PFSK-1 (cell line): ENCODE measurements around the gene SMAD2.

Experiments used
- FOXP2 ChIP-seq: optimal IDR thresholded peaks from 2 replicates; pipeline ENCODE3; 2011; ENCODE audit warnings: borderline replicate concordance, control low read depth, inconsistent platforms; ENCODE audit not compliant: insufficient read depth; ENCODE audit errors: extremely low read length, extremely low read depth
- POLR2AphosphoS5 ChIP-seq: IDR thresholded peaks from 2 replicates; pipeline ENCODE4 v1.6.1; 2012; ENCODE audit warnings: low read depth, mild to moderate bottlenecking, control low read depth, low read length, moderate library complexity
- SIN3A ChIP-seq: IDR thresholded peaks from 2 replicates; pipeline ENCODE4 v1.6.1; 2012; ENCODE audit warnings: mild to moderate bottlenecking, low read length, moderate library complexity, borderline replicate concordance; ENCODE audit not compliant: insufficient read depth
- TAF1 ChIP-seq: IDR thresholded peaks from 2 replicates; pipeline ENCODE4 v1.6.1; 2012; ENCODE audit warnings: low read length, control low read depth, borderline replicate concordance; ENCODE audit not compliant: insufficient read depth
- TF ChIP-seq, protein P1 (sequence below), 2 experiments: IDR thresholded peaks; 2 replicates each; pipeline versions ENCODE4 v1.6.1 to v1.8.0; 2011 to 2012; ENCODE audit warnings: low read depth in 2 of 2, low read length in 2 of 2, control low read depth in 1 of 2, inconsistent platforms in 1 of 2, mild to moderate bottlenecking in 1 of 2, moderate library complexity in 1 of 2; ENCODE audit not compliant: insufficient read depth in 1 of 2

The SMAD2 gene

DNA sequence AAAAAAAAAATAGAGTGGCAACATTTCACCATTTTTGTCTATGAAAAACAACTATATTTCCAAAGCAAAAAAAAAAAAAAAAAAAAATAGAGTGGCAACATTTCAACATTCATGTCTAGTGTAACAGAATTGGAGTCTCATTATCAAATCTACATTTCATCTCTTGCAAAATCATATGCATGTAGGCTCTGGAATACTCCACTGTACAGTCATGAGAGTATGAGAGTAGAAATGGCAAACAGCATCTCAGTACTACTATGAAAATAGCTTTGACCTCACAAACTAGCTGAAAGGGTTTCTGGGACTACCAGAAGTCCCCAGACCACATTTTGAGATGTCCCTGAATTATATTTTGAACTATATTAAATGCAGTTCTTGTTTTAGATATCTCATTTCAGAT, 82.8 kb downstream of the SMAD2 start:
- TF ChIP-seq, protein P1, sequence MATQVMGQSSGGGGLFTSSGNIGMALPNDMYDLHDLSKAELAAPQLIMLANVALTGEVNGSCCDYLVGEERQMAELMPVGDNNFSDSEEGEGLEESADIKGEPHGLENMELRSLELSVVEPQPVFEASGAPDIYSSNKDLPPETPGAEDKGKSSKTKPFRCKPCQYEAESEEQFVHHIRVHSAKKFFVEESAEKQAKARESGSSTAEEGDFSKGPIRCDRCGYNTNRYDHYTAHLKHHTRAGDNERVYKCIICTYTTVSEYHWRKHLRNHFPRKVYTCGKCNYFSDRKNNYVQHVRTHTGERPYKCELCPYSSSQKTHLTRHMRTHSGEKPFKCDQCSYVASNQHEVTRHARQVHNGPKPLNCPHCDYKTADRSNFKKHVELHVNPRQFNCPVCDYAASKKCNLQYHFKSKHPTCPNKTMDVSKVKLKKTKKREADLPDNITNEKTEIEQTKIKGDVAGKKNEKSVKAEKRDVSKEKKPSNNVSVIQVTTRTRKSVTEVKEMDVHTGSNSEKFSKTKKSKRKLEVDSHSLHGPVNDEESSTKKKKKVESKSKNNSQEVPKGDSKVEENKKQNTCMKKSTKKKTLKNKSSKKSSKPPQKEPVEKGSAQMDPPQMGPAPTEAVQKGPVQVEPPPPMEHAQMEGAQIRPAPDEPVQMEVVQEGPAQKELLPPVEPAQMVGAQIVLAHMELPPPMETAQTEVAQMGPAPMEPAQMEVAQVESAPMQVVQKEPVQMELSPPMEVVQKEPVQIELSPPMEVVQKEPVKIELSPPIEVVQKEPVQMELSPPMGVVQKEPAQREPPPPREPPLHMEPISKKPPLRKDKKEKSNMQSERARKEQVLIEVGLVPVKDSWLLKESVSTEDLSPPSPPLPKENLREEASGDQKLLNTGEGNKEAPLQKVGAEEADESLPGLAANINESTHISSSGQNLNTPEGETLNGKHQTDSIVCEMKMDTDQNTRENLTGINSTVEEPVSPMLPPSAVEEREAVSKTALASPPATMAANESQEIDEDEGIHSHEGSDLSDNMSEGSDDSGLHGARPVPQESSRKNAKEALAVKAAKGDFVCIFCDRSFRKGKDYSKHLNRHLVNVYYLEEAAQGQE (IDR thresholded peaks at IDR 0.05; ENCODE audit: insufficient read depth in 1 of 2, low read depth in 2 of 2, low read length in 2 of 2), result no peak
- no peak for TF ChIP-seq FOXP2
- TF ChIP-seq POLR2AphosphoS5, result no peak
- no peak for TF ChIP-seq SIN3A
- no peak for TF ChIP-seq TAF1

DNA sequence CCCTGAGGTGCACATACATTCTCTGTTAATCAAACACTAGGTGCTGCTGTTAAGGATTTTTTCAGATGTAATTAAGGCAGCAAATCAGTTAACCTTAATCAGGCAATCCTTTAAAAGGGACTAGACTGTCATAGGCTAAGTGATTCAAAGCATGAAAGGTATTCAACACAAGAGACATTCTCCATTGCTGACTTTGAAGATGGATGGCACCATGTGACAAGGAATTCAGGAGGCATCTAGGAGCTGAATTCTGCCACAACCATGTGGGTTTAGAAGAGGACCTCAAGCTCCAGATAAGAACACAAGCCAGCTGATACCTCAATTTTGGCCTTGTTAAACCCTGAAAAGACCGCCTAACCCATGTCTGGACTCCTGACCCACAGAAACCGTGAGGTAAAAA, 84.0 kb downstream of the SMAD2 start:
- TF ChIP-seq SIN3A (no peak), FOXP2 (no peak), POLR2AphosphoS5 (no peak), TAF1 (no peak)
- TF ChIP-seq, protein P1 (IDR thresholded peaks at IDR 0.05; ENCODE audit: insufficient read depth in 1 of 2, low read depth in 2 of 2, low read length in 2 of 2), result no peak

DNA sequence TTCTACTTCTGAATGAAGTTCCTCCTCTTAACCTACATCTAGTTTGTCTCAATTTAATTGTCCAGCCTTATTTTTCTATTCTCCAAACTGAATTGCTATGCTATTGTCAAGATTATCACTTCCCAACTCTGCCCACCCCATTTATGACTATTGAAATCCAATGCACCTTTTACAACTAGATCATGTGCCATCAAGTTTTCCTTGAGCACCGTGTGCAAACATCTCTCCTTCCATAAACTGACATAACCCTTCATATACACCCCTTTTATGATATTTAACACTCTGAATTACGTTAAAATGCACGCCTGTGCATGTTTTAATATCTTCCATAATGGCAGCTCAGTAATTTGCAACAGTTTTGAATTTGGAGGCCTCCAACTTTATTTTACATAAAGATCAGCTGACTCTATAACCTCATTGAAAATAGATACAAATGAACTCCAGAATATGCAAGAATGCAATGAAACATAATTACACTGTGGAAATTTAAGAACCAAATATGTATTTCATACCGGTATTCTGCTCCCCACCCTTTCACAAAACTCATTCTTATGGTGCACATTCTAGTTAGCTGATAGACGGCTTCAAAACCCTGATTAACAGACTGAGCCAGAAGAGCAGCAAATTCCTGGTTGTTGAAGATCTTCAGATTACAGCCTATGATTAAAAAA, 85.5 kb downstream of the SMAD2 start:
- TF ChIP-seq FOXP2, result no peak
- no peak for TF ChIP-seq TAF1
- TF ChIP-seq SIN3A, result no peak
- TF ChIP-seq, protein P1 (IDR thresholded peaks at IDR 0.05; ENCODE audit: insufficient read depth in 1 of 2, low read depth in 2 of 2, low read length in 2 of 2), result no peak
- TF ChIP-seq POLR2AphosphoS5, result no peak

DNA sequence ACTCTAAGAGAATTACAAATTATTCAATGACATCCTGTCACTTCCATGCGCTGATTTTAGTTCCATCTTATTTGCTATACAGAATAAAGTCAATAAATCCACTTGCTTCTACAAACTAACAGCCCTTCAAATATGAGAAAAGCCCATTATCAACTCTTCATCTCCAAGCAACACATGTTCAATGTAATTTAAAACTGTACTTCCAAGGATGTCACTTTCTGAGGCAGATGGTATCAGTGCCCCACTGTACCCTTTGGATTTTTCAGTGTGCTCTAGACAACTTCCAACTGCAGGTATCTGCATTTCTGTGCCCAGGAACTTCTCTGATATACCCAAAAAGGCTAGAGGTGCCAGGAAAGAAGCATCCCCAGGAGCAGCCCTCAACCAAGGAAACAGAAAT, 87.6 kb downstream of the SMAD2 start:
- TF ChIP-seq SIN3A (no peak), FOXP2 (no peak), POLR2AphosphoS5 (no peak), TAF1 (no peak)
- TF ChIP-seq, protein P1 (IDR thresholded peaks at IDR 0.05; ENCODE audit: insufficient read depth in 1 of 2, low read depth in 2 of 2, low read length in 2 of 2), result no peak

DNA sequence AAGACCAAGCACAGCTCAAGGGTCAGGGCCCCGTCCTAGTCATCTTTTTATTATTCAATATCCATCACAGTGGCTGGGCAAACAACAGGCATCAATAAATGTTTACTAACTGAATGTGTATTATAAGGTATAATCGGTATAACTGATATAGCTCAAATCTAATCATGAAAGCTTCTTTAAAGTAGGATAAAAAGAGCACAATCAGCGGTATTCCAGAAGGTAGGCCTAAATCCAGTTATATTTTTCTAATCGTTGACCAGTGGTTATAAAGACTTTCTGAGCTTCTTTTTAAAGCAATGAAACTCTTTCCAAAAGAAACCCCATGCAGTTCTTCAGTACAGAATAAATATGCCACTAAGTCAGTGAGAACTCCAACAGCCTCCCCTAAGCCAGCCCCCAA, 92.1 kb downstream of the SMAD2 start:
- no peak for TF ChIP-seq TAF1
- TF ChIP-seq FOXP2, result no peak
- TF ChIP-seq, protein P1 (IDR thresholded peaks at IDR 0.05; ENCODE audit: insufficient read depth in 1 of 2, low read depth in 2 of 2, low read length in 2 of 2), result no peak
- no peak for TF ChIP-seq SIN3A
- no peak for TF ChIP-seq POLR2AphosphoS5
